D341Med (cell line): ENCODE results near the gene DPM2.

ENCODE experiments used
- DNase-seq: peaks from one replicate; pipeline ENCODE4 v3.0.0; 2012; ENCODE audit warnings: low spot score

DPM2 gene, protein sequence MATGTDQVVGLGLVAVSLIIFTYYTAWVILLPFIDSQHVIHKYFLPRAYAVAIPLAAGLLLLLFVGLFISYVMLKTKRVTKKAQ

DNA sequence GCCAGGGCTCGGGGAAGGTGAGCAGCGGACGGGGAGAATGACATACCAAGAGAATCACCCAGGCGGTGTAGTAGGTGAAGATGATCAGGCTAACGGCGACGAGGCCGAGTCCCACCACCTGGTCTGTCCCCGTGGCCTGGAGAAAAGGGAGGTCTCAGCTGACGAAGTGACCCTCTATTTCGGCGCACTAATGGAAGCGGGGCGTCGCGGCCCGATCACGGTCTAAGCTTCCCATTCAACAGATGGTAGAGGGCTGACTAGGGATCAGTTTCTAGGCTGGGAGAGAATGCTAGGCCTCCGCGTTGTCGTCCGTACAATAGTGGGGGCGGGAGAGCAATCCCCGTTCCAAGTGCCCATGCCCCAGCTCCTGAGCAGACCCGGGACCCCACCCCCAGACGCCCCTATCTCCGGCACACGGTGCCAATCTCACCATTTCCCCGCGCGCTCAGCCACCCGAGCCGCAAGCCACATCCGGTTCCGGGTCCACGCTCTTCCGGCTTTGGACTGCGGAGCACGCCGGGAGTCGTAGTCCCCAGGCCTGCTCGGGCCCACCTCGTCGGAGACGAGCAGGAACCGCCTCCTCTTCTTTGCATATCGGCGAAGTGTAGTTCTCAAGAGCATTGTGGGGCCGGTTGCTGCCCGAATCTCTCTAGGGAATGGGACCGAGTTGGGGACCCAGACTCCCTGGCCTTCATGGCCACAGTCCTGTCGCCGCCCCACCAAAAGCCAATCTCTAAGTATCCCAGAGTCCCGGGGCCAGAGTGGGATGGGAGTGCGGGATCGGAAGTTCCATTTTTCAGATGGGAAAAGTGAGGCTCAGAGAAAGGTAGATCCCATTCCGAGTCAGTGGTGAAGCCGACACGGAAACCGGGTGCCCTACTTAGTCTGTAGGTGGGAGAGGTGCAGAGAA is at the start of gene DPM2:
Gene DPM2, minus strand, starts transcription at position 467 of the 910 bp plus-strand sequence. Its CDS starts 34 bp downstream, at position 433.
- peak; percentile 94 for DNase-seq

DNA sequence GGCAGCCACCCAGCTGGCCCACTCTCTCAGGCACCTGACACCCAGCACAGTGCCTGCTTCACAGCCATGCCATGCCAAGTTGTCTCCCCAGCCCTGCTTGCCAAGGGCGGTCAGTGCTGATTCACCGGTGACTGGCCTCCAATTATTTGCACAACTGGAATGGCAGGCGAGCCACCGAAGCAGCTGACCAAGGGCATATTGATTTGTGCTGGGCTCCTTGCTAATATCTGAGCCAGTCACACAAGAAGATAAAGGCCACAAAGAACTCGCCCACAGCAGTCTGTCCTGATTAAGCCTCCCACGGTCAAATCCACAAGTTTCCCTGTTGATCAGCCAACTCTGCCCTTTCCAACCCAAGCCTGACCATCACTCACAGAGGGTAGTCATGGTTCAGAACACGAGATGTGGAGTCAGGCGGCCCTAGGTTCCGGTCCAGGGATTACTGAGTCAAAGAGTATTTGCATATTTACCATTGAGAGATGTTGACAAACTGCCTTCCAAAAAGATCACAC is 49.5 kb upstream of the DPM2 start:
- DNase-seq = no peak

DNA sequence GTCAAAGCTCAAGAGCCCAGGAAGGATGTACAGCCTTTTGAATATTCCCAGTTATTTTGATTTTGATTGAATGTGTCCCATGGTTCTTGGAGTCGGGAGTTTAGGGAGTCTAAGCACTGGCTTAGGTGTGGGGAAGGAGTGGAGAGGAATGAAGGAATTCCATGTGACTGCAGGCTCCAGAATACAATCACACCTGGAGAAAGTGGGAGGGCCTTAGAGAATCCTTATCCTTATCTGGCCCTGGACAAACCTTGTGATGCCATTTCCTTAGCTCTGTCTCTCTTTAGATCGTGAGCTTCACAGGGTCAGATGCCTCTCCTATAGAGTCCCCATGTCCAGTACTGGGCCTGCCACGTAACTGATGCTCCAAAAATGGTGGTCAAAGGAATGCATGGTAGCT is 47.4 kb upstream of the DPM2 start:
- no peak for DNase-seq

DNA sequence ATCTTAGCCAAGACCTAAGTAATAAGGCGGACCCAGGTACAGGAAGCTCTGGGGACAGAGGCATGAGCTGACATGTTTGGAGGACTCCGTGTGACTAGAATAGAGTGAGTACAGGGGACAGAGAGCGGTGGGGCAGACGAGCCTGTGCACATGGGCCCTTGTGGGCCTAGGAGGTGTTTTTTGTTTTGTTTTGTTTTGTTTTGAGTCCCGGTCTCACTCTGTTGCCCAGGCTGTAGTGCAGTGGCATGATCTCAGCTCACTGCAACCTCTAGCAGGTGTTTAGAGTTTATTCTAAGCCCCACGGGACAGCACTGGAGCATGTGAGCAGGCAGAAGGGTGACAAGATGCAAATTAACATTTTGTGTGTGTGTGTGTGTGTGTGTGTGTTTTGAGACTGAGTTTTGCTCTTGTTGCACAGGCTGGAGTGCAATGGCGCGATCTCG is 46.2 kb upstream of the DPM2 start:
- DNase-seq = no peak

DNA sequence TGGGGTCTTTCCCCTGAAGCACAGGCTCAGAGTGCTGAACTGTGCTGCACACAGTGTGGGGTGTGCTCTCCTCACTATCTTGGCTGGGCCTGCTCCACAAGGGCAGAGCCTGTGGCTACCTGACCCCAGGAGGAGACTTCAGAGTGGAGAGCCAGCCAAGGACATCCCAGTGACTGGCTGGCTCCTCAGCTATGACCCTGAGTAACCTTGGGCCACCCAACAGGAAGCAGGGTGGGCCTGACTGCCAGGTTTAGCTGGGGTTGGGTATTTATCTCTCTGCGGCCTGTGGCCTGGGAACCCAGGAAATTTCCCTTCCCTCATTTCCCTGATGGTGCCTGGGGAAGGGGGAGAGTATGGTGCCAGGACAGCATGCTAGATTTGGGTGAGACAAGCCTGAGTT is 45.3 kb upstream of the DPM2 start:
- no peak for DNase-seq

DNA sequence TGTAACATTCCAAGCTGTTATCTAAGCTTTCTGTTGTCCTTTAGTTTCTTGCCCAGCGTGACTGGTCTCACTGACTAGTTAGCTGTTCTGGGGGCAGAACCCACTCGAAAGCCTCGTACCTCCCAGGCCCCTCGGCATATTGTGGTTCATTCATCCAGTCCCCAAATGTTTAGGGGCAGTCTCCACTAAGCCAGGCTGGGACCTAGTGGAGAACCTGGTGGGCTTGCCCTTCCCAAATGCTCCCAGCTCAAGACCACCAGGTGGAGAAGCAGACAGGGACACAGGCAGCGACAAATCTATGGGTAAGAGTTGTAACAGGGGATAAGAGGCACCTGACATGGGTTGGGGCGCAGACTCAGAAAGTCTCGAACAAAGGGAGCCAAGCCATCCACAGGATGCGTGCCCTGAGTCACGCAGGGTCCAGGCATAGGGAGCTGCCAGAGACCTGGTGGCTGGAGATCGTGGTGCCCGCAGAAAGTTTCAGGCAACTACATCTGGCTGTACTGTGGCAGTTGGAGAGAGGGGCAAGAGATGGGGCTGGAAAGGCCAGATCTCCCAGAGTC is 44.0 kb upstream of the DPM2 start:
- DNase-seq = no peak

DNA sequence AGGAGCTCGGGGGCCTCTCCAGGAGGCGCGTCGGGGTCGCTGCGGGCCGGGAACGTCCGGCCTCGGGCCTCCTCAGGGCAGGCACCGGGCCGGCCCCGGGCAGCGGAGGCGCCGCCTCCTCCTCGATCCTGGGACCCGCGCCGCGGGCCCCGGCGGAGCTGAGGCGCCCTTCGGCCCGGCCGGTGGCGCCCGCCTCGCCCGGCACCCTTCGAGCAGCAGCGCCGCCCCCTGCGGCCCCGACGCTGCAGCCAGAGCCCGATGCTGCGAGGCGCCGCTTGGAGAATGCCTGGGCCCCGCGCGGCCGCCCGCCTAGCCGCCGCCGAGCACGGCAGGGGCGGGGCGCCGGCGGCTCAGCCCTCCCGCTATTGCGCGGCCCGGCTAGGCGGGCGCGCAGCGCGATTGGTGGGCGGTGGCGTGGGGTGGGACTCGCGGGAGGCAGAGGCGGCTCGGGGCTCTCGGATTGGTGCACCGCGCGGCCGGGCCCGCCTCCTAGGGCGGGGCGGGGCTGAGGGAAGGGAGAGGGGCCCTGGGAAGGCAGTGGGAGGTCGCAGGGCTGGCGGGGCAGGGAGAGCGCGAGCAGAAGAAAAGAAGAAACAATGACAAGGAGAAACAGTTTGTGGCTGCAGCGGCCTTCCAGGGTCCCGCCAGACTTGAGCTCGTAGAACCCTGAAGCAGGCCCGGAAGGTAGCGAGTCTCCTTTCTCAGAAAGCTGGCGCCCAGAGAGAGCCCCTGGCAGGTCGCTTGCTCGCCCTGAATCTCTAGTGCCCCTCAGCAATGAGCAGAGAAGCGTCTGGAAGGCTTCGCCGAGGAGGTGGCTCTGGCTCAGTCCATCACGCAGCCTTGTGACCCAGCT is 43.3 kb upstream of the DPM2 start, which contains the start of gene EEIG1:
Gene EEIG1, minus strand, starts transcription at position 284 of the 853 bp plus-strand sequence. CDS start 852 bp downstream, outside the sequence.
- peak; percentile 99 for DNase-seq

DNA sequence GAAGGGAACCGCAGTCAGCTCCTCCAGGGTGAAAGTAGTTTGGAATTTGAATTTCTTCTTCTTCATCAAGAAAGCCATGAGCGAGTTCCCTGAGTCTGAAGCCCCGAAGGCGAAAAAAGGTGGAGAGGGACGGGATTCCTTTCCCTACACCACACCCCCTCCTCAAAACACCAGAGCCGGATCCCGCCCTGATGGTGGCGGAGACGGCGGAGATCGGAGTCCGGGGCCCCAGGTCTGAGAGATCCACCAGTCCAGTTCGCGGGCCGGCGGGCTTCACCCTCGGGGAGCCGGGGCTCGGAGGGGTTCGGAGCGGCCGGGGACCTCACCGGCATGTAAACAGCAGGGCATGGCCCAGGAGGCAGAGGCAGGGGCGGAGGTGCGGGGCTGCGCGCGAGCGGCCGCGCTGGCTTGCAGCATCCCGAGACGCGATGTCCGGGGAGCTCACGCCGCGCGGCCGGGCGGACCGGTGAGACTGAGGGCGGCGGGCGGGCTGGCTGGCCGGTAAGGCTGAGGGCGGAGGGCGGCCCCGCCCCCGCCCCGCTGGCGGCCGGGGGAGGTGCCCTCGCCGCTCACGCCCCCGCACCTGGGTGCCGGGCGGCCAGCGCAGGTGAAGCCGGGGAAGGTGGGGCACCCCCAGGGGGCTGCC is 42.5 kb upstream of the DPM2 start:
- DNase-seq = peak; percentile 73

DNA sequence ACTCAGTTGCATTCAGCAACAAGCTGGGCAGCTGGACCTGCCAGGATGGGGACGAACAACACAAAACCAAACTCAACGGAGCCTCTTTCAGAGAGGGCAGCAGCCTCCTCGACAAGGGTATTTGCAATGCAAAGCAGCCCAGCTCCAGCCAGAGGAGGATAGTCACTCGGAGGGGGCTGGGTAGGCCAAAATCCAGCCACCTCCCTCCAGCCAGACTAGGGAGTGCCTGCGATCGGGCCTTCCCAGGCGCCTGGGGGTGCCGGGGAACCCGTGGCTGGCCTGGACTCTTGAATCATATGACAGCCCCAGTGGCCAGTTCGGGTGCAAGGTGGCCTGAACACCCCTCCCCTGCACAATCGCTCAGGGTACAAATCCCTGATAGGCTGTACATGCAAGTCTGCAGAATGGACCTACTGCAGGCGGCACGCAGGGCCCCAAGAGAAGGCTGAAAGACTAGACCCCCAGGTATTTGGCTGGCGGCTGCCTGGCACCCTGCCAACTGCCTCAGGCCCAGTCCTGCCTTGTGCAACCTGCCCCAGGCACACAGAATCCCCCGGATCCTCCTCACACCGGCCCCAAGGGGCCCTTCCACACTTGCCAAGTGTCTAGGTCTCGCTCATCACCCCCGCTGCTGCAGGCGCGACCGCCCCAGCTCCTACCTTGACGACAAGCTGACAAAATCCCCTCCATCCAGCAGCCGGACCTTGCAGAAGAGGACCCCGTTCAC is 41.8 kb upstream of the DPM2 start:
- peak; percentile 66 for DNase-seq

DNA sequence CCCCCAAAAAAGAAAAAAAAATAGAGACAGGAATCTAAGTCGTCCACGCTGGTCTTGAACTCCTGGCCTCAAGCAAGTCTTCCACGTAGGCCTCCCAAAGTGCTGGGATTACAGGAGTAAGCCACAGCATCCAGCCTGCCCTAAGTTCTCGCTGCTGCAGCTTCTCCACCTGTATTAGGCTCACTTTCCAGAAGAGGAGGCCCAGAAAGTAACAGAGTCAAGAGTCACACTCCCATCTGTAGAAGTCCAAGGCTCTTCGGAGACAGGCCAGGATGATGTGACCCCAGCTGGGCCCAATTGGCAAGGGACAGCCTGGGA is 41.3 kb upstream of the DPM2 start:
- no peak for DNase-seq

DNA sequence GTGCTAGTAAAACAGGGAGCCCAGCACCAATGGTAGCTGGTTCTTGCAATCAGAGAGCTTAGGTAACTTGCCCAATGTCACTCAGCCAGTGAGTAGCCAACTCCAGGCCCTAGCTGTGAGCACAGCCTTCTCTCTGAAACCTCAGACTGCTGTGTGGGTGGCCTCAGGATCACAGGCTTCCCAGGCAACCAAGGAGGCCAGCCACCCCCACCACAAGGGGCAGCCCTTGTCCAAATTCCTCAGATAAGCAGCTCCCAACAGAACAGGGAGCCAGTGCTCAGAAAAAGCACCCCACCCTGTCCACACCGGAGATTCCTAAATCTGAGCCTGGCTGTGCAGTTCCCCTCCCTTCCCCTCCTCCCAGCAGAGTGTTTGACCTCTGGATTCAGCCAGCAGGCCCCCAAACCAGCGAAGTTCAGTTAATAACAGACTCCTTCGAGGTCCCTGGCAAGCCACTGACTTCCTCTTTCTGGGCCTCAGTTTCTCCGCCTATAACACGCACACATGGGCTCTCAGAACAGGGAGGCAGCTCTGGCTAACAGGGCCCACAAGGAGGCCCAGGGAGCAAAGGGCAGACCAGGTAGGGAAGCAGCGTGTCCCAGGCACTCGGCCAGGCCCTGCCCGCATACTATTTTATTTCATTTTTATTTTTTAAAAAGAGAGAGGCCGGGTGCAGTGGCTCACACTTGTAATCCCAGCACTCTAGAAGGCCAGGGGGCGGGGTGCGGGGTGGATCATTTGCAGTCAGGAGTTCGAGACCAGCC is 40.4 kb upstream of the DPM2 start:
- DNase-seq = no peak

DNA sequence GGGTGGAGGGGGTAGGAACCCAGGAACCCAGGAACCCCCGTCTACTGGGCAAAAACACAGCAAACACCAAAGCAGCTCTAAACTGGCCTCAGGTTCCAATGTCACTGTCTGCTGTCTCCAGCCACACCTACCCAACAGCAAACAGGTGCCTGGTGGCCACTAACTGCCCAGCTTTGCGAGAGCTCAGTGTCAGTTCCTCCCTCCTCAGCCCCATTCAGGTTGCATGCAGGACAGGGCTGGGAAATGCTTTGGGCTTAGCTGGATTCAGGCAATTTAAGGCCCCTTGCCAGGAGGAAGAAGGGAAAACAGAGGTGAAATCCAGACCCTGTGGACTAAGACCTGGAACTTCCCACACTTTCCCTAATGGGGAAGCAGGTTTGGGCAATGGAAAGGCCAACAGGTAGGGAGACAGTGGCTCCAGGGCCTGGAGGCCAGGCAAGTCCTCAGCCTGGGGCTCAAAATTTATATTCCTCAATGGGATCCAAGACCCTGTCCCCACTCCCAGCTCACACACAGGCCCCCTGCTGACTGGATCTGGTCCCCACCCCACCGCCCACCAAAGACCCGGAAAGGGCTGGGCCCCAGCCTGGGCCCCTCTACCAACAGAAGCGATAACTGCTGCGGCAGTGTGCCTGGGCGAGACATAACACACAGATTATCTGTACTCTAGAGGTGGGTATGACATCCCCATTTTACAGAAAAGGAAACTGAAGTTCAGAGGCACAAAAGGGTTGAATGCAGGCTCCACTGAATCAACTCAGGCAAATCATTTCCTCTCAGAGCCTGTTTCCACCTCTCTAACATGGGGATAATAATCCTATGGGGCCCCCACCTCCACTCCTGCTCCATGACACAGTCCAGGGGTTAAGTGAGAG is 39.6 kb upstream of the DPM2 start:
- no peak for DNase-seq

DNA sequence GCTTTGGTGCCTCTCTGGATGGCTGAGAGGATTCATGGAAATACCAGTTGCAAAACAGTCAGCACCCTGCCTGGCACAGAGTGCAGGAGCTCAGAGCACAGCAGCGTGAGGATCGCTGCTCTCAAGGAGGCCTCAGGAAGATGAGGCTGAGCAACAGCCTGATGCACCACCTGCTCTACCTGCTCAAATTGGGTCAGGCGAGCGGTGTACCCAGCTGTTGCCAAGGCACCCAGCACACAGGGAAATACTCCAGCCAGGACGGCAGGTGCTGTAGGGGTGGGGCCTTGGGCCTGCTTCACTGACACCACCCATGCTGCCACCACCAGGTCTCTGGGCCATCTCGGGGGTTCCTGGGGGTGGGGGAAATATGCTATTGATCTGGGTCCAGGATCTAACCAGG is 38.8 kb upstream of the DPM2 start:
- DNase-seq = no peak

DNA sequence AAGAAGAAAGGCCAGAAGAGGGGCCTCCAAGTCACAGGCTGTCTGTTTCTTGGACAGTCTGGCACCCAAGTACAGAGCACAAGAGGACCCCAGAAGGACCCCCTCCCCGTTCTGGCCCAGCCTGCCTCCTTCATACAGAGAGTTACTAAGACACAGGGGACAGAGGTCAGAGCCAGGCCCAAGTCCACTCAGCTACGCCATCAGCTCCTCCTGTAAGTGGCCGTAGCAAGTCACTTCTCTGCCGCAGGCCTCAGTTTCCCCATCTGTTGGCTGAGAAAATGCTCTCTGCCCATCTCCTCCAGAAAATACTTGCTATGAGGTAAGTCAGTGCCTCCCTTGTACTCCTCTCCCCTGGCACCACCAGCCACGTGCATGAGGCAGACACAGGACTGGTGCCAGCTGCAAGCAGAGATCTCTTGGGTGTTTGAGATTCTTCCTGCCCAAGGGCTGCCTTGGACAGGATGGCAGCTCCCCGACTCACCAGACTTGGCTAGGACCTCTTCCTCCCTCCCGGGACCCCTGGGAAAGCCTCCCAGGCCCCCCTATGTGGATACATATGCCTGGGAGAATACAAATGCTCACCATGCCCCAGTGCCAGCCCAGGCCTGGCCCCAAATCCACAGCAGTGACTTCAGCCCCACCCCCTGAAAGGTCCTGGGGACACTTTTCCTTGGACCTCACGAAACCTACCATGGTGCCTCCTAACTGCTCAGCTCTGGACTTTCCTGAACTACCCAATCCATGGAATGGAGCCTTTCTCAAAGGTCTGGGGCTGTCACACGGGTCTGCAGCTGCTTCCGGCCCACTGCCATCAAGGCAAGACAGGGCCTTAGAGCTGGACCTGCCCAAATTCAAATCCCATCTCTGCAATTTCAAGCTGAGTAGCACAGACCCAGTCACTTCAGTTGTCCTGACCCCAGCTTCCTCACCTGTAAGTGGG is 38.0 kb upstream of the DPM2 start:
- DNase-seq = no peak

DNA sequence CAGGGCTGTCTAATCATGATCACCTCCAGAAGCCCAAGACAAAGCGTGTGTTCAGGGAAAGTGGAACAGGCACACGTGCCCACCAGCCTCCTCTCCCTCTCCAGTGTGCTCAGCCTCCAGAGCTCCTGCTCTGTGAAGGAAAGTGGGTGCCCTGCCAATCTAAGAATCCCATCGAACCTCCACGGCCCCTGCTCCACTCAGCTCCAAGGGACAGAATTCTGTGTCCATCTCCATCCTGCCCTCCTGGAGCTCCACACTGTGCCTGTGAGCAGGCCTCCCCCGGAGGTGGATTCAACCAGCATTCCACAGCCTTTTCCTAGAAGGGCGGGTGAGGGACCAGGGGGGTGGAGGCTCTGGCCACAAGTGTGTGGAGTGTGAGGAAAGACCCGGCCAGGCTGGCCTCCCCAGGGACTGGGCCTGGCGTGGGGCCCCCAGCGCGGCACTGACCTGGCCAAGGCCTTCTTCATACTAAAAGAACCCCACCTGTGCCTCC is 37.2 kb upstream of the DPM2 start:
- DNase-seq = no peak

DNA sequence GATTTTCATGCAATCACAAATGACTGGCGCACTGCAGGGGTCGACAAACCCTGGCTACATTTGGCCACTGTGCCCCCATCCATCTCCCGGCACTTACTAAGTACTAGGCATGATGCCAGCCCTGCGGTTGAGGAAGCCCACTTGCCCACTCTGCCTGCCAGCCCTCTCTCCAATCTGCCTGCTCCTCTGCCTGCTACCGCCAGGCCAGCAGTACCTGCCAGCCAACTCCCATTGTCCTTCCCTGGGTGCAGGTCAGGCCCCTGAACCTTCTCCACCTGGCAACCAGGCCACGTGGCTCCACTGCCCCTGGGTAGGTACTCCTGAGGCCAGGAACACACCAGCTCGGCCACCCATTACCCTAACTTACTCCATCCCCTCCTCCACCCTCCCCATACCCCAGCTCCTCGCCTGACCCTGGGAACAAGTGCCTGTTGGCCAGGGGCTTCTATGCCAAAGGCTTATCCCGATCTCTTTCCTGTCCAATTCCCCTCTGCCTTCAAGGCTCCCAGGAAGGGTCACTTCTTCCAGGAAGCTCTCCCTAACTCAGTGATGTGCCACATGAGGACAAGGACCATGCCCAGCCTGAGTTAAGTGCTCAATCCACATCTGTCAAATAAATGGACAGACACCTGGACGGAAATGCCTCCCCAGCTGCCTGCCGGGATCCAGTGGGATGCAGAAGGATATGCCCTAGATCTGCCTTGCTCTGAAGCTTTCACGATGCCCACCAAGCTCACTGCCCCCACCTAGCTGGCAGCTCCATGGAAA is 36.5 kb upstream of the DPM2 start:
- DNase-seq = no peak
